GM19238 (cell line): ENCODE results near the gene SLC27A2.

Experiments
- DNase-seq: peaks from one replicate; pipeline ENCODE4 v3.0.0; 2011; ENCODE audit warnings: low spot score; ENCODE audit not compliant: insufficient read length

The SLC27A2 gene

GRCh38 chr15:50190166-50190570, 8.2 kb downstream of the SLC27A2 start:
- DNase-seq, result no peak

GRCh38 chr15:50190723-50191122, 8.7 kb downstream of the SLC27A2 start:
- no peak for DNase-seq

- DNase-seq, result no peak
These were observed 10.2 kb downstream of the SLC27A2 start for GRCh38 chr15:50192164-50192563.

- DNase-seq, result no peak
These were observed 11.1 kb downstream of the SLC27A2 start for GRCh38 chr15:50192926-50193620.

GRCh38 chr15:50202003-50202402, 20.0 kb downstream of the SLC27A2 start:
- DNase-seq, result no peak

- DNase-seq, result no peak
These were observed 24.0 kb downstream of the SLC27A2 start for GRCh38 chr15:50206020-50206419.

GRCh38 chr15:50209809-50210208, 27.8 kb downstream of the SLC27A2 start:
- DNase-seq, result no peak

GRCh38 chr15:50210462-50211157, 28.6 kb downstream of the SLC27A2 start:
- DNase-seq, result no peak

- DNase-seq, result no peak
These were observed 36.3 kb downstream of the SLC27A2 start for GRCh38 chr15:50218291-50218690.

GRCh38 chr15:50218691-50219090, 36.7 kb downstream of the SLC27A2 start:
- no peak for DNase-seq

- DNase-seq, result no peak
These were observed 37.8 kb downstream of the SLC27A2 start for GRCh38 chr15:50219820-50220219.

GRCh38 chr15:50222181-50222580, 40.2 kb downstream of the SLC27A2 start:
- no peak for DNase-seq

GRCh38 chr15:50224606-50225005, 42.6 kb downstream of the SLC27A2 start:
- no peak for DNase-seq

GRCh38 chr15:50225057-50225456, 43.1 kb downstream of the SLC27A2 start:
- DNase-seq, result no peak

- no peak for DNase-seq
These were observed 43.9 kb downstream of the SLC27A2 start for GRCh38 chr15:50225938-50226337.

- DNase-seq, result no peak
These were observed 45.1 kb downstream of the SLC27A2 start for GRCh38 chr15:50227076-50227475.

- DNase-seq, result no peak
These were observed 46.9 kb downstream of the SLC27A2 start for GRCh38 chr15:50228866-50229265.

- DNase-seq, result no peak
These were observed 47.3 kb downstream of the SLC27A2 start for GRCh38 chr15:50229336-50229735.

- DNase-seq, result no peak
These were observed 49.8 kb downstream of the SLC27A2 start for GRCh38 chr15:50231761-50232160.

GRCh38 chr15:50232791-50233190, 50.8 kb downstream of the SLC27A2 start:
- DNase-seq, result no peak

GRCh38 chr15:50233192-50233736, 51.3 kb downstream of the SLC27A2 start:
- no peak for DNase-seq

GRCh38 chr15:50234764-50235163, 52.8 kb downstream of the SLC27A2 start:
- DNase-seq, result no peak

- DNase-seq, result no peak
These were observed 53.8 kb downstream of the SLC27A2 start for GRCh38 chr15:50235794-50236193.
